Measurements from ENCODE around the gene IL1F10.

DNA sequence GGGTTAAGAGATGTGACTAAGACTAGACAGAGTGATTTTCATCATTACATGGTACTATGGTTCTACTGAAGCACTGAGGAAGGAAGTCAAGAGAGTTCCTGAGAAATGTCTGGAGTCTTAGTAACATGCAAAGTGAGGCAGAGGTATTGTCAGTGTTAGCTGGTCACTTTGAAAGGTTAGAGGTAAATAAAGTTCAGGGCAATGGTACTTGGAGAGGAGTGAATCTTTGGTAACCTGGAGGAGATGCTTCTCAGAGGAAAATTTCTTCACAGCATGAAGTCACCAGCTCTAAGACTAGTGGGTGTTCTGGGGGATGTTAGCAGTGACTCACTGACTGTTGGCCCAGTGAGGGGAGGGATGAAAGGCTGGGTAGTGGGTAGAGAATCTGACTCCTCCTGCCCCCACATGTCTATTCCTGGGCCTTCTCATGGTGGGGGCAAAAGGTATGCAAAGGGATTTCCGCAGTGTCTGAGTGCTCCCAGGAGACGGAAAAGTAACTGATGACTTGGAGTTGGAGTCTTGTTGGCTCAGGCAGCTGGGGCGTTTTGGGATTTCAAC is 36.4 kb downstream of the IL1F10 start:
- TF ChIP-seq, protein P1, sequence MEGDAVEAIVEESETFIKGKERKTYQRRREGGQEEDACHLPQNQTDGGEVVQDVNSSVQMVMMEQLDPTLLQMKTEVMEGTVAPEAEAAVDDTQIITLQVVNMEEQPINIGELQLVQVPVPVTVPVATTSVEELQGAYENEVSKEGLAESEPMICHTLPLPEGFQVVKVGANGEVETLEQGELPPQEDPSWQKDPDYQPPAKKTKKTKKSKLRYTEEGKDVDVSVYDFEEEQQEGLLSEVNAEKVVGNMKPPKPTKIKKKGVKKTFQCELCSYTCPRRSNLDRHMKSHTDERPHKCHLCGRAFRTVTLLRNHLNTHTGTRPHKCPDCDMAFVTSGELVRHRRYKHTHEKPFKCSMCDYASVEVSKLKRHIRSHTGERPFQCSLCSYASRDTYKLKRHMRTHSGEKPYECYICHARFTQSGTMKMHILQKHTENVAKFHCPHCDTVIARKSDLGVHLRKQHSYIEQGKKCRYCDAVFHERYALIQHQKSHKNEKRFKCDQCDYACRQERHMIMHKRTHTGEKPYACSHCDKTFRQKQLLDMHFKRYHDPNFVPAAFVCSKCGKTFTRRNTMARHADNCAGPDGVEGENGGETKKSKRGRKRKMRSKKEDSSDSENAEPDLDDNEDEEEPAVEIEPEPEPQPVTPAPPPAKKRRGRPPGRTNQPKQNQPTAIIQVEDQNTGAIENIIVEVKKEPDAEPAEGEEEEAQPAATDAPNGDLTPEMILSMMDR (IDR thresholded peaks at IDR 0.05; ENCODE audit: insufficient read depth, low read length): no peak
- no peak for TF ChIP-seq POLR2AphosphoS5 (IDR thresholded peaks at IDR 0.05; ENCODE audit: low read depth)
- TF ChIP-seq, protein P2, sequence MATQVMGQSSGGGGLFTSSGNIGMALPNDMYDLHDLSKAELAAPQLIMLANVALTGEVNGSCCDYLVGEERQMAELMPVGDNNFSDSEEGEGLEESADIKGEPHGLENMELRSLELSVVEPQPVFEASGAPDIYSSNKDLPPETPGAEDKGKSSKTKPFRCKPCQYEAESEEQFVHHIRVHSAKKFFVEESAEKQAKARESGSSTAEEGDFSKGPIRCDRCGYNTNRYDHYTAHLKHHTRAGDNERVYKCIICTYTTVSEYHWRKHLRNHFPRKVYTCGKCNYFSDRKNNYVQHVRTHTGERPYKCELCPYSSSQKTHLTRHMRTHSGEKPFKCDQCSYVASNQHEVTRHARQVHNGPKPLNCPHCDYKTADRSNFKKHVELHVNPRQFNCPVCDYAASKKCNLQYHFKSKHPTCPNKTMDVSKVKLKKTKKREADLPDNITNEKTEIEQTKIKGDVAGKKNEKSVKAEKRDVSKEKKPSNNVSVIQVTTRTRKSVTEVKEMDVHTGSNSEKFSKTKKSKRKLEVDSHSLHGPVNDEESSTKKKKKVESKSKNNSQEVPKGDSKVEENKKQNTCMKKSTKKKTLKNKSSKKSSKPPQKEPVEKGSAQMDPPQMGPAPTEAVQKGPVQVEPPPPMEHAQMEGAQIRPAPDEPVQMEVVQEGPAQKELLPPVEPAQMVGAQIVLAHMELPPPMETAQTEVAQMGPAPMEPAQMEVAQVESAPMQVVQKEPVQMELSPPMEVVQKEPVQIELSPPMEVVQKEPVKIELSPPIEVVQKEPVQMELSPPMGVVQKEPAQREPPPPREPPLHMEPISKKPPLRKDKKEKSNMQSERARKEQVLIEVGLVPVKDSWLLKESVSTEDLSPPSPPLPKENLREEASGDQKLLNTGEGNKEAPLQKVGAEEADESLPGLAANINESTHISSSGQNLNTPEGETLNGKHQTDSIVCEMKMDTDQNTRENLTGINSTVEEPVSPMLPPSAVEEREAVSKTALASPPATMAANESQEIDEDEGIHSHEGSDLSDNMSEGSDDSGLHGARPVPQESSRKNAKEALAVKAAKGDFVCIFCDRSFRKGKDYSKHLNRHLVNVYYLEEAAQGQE (IDR thresholded peaks at IDR 0.05; ENCODE audit: insufficient replicate concordance, low read depth): no peak
- no peak for TF ChIP-seq GABPA (IDR thresholded peaks at IDR 0.05; ENCODE audit: low read depth)

Measured in HL-60 (cell line).